Transverse colon (tissue), 4 donors: Measurements from ENCODE around the gene SCRT2.

Source experiments
- CTCF ChIP-seq, 5 experiments: fragments of 200-600 bp in 3 of 5; fragments of 450-650 bp in 2 of 5; sonication (generic) in 3 of 5; IDR thresholded peaks; 1 replicate in 2 of 5; 2 replicates in 3 of 5; pipeline ENCODE4 v1.5.1; 2016 to 2017; ENCODE audit warnings: antibody characterized with exemption in 5 of 5, inconsistent platforms in 3 of 5, mild to moderate bottlenecking in 2 of 5, moderate library complexity in 1 of 5
- EP300 ChIP-seq: sonication (generic); formaldehyde crosslinking; IDR thresholded peaks from one replicate; pipeline ENCODE4 v1.6.1; 2017; ENCODE audit warnings: antibody characterized with exemption, low read depth
- POLR2AphosphoS5 ChIP-seq, 3 donors: sonication (generic); formaldehyde crosslinking; IDR thresholded peaks; one replicate each; pipeline ENCODE4 v1.6.1; 2016; ENCODE audit warnings: antibody characterized with exemption in 3 of 3

GRCh38 chr20:717832-718231 lies 42.2 kb upstream of the SCRT2 start:
- TF ChIP-seq CTCF (IDR thresholded peaks at IDR 0.05) (no peak), POLR2AphosphoS5 (IDR thresholded peaks at IDR 0.05) (no peak), EP300 (no peak)
